HG03439 (cell line): ENCODE results near the gene PKP2.

Experiments
- ATAC-seq: cut with Tn5 transposase; IDR thresholded peaks from one replicate; pipeline ENCODE4 v1.9.1; 2021; ENCODE audit warnings: mild to moderate bottlenecking, moderate library complexity; ENCODE audit not compliant: unreplicated experiment

Gene PKP2

GRCh38 chr12:32819424-32819823 is 77.2 kb downstream of the PKP2 start:
- no peak for ATAC-seq

GRCh38 chr12:32811686-32812392 is 84.7 kb downstream of the PKP2 start:
- ATAC-seq, result no peak

- ATAC-seq, result no peak
Observed at GRCh38 chr12:32809846-32810245, 86.7 kb downstream of the PKP2 start.

GRCh38 chr12:32809196-32809595 is 87.4 kb downstream of the PKP2 start:
- ATAC-seq, result no peak

- no peak for ATAC-seq
Observed at GRCh38 chr12:32804301-32804700, 92.3 kb downstream of the PKP2 start.

GRCh38 chr12:32801269-32801980 is 95.2 kb downstream of the PKP2 start:
- ATAC-seq, result no peak

GRCh38 chr12:32794281-32794680 is 102.3 kb downstream of the PKP2 start:
- ATAC-seq, result no peak

- no peak for ATAC-seq
Observed at GRCh38 chr12:32789916-32790315, 106.7 kb downstream of the PKP2 start.

GRCh38 chr12:32789446-32789845 is 107.1 kb downstream of the PKP2 start:
- no peak for ATAC-seq

GRCh38 chr12:32788405-32788804 is 108.2 kb downstream of the PKP2 start:
- no peak for ATAC-seq

GRCh38 chr12:32785557-32785956 is 111.0 kb downstream of the PKP2 start:
- no peak for ATAC-seq

GRCh38 chr12:32783029-32783428 is 113.5 kb downstream of the PKP2 start:
- ATAC-seq, result no peak

- ATAC-seq, result no peak
Observed at GRCh38 chr12:32780071-32780470, 116.5 kb downstream of the PKP2 start.

- no peak for ATAC-seq
Observed at GRCh38 chr12:32777691-32778175, 118.8 kb downstream of the PKP2 start.

GRCh38 chr12:32777159-32777558 is 119.4 kb downstream of the PKP2 start:
- ATAC-seq, result no peak

GRCh38 chr12:32776258-32776657 is 120.3 kb downstream of the PKP2 start:
- no peak for ATAC-seq

GRCh38 chr12:32773691-32774090 is 122.9 kb downstream of the PKP2 start:
- ATAC-seq, result no peak

GRCh38 chr12:32770141-32770540 is 126.4 kb downstream of the PKP2 start:
- no peak for ATAC-seq

- no peak for ATAC-seq
Observed at GRCh38 chr12:32768518-32768917, 128.1 kb downstream of the PKP2 start.

- ATAC-seq, result no peak
Observed at GRCh38 chr12:32765906-32766305, 130.7 kb downstream of the PKP2 start.

- no peak for ATAC-seq
Observed at GRCh38 chr12:32761716-32762115, 134.9 kb downstream of the PKP2 start.

- ATAC-seq, result no peak
Observed at GRCh38 chr12:32757157-32757556, 139.4 kb downstream of the PKP2 start.
